Peyer's patch (tissue), 4 donors: ENCODE data around the gene GPR146.

ENCODE experiments used
- POLR2A ChIP-seq, 2 donors: fragments of 450-650 bp; IDR thresholded peaks; one replicate each; pipeline ENCODE4 v1.5.1; 2017; ENCODE audit warnings: antibody characterized with exemption in 2 of 2, mild to moderate bottlenecking in 2 of 2, moderate library complexity in 2 of 2
- TF ChIP-seq, protein P1 (sequence below), 6 experiments: fragments of 450-650 bp in 4 of 6; fragments of 200-600 bp in 2 of 6; sonication (generic) in 1 of 6; IDR thresholded peaks; one replicate each; pipeline ENCODE4 v1.5.1; 2017 to 2019; ENCODE audit warnings: antibody characterized with exemption in 6 of 6, mild to moderate bottlenecking in 3 of 6, moderate library complexity in 1 of 6

DNA sequence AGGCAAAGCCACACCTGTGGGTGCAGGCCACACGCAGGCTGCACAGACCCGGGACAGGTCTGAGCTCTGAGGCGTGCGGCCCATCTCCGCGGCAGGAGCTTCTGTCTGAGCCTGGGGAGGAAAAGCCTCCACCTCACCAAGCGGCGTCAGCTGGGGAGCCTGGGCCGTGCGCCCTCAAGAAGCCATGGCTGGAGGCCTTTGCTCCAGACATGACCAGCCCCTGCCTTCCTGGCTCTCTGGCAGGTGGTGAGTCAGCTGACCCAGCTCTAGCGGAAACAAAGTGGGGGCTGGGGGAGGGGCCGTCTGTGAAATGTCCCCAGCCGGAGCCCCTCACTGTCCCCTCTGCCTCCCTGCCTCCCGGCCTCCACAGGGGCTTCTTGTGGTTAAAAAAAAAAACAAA is 56.0 kb downstream of the GPR146 start:
- TF ChIP-seq, protein P1, sequence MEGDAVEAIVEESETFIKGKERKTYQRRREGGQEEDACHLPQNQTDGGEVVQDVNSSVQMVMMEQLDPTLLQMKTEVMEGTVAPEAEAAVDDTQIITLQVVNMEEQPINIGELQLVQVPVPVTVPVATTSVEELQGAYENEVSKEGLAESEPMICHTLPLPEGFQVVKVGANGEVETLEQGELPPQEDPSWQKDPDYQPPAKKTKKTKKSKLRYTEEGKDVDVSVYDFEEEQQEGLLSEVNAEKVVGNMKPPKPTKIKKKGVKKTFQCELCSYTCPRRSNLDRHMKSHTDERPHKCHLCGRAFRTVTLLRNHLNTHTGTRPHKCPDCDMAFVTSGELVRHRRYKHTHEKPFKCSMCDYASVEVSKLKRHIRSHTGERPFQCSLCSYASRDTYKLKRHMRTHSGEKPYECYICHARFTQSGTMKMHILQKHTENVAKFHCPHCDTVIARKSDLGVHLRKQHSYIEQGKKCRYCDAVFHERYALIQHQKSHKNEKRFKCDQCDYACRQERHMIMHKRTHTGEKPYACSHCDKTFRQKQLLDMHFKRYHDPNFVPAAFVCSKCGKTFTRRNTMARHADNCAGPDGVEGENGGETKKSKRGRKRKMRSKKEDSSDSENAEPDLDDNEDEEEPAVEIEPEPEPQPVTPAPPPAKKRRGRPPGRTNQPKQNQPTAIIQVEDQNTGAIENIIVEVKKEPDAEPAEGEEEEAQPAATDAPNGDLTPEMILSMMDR (IDR thresholded peaks at IDR 0.05): no peak
- TF ChIP-seq POLR2A (IDR thresholded peaks at IDR 0.05): no peak
